ENCODE data around the gene YWHAG.
"Not testable (repeated sequence)": the region's sequence is repeated elsewhere in the genome, so short reads cannot be mapped to it uniquely, and the experiment has no call there.

Gene YWHAG

DNA sequence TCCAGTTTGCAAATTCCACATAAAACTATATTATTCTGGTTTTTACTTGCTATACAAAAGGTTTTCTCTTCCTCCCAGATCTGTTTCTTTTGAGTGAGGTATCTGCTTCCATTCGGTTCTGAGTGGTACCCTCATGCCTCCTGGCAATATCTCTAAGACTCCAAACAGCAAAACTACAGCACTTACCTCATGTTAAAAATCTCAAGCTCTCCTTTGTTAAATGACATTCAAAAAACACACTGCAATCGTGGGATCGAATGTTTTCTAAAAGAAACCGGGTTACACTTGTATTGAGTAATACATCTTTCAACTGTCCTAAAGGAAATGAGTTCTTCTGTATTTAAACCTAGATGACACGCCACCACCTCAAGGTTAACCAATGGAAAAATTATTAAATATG is 11.1 kb downstream of the YWHAG start:
- DNase-seq (ENCODE audit: low read depth in 2 of 2) = no peak

DNA sequence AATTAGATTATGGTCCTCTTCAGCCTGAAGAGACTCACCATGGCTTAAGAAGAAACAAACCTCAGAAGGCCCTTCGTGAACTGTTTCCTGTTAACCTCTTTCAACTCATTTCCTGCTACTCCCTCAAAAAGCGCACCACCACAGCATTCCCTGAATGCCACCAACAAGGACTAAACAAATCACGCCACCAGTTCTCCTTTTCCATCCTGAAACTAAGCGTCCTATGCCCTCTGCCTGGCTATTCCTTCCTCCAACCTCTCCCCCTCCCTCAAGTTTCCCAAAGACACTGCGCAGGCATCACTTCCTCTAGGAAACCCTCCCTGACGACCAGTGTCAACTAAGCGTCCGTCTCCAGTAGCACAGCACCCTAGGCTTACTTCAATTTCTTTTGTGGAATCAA is 12.0 kb downstream of the YWHAG start:
- no peak for DNase-seq (ENCODE audit: low read depth in 2 of 2)

DNA sequence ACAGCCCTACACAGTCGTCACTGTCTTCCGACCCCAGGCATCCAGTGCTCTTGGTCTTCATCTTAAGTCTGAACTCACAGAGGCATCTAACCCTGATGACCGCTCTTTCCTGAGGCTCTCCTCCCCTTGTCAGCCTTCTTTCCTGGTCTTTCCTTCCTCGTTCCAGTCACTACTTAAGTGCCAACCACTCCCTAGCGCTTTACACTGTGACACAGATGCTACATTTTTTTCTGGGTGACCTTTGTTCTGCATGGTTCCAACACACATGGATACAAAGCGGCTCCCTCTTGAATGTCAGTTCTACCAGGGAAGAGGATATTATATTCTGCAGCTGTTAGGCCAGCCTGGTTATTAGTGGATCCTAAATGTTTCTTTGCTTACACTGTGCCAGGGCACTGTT is 12.7 kb downstream of the YWHAG start:
- no peak for DNase-seq (ENCODE audit: low read depth in 2 of 2)

DNA sequence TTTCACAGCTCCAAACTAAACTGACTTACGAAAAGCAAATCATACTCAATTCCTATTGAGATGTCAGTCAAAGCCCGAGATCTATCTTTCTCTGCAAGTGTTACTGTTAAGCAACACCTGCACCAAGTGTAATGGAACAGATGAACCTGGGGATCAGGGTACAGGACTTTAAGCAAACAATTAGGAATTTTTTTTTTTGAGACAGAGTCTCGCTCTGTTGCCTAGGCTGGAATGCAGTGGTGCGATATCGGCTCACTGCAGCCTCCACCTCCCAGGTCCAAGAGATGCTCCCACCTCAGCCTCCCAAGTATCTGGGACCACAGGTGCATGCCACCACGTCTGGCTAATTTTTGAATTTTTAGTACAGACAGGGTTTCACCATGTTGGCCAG is 14.9 kb downstream of the YWHAG start:
- no peak for DNase-seq (ENCODE audit: low read depth in 2 of 2)

DNA sequence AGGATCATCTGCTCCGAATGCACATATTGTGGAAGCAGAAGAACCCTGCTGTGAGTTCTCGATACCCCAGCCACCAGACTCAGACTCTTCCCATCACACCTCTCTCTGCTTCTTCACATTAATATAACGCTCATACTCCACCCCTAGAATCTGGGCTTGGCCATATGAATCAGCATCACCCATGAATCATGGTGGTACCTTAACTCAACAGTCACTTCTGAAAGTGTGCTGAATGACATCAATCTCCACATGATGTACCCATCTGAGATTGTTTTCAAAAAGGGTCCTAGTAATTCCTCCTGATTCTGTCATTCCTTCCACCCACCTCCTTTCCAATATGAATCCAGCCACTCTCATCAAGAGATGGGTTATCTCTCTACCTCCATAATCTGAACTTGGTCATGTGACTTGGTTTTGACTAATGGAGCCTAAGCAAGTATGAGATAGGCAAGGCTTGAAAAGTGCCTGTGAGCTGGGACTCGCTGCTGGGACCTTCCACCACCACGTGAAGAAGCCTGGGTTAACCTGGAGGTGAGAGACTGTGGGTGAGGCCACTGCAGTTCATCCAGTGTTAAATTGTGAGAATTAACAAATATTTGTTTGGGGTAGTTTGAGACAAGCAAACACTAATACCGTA is 15.4 kb downstream of the YWHAG start:
- DNase-seq (ENCODE audit: low read depth in 2 of 2) = no peak

DNA sequence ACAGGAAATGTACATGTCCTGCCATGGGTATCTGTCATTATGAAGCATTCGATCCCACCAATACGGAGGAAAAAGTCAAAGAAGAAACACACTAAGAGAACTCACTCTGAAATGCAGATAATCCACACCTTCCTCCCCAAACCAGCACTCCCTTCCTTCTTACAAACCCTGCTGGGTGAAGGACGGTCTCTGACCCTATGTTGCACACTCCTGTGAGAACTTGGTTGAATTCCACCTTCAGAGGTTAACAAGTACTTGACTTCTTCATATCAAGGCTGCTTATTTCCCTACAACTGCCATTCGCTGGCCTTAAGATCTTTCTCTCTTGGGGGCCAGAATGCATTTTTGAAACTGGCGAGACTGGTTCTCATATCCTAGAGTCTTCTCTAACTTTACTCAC is 16.6 kb downstream of the YWHAG start:
- no peak for DNase-seq (ENCODE audit: low read depth in 2 of 2)

DNA sequence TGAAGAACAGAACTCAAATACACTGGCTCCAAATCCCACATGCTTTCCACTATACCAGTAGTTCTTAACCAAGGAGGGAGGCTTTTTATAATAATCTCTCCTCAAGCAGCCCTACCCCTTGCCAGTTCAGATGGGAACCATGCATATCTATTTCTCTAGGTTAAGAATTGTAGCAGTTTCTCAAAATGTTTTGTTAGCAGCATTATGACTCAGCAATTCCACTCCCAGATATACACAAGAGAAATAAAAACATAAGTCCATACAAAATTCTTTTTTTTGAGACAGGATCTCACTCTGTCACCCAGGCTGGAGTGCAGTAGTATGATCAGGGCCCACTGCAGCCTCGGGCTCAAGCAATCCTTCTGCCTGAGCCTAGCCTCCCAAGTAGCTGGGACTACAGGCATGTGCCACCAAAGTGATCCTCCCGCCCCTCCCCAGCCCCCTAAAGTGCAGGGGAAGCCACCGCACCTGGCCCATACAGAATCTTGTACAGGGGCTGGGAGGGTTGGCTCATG is 18.1 kb downstream of the YWHAG start:
- no peak for DNase-seq (ENCODE audit: low read depth in 2 of 2)

DNA sequence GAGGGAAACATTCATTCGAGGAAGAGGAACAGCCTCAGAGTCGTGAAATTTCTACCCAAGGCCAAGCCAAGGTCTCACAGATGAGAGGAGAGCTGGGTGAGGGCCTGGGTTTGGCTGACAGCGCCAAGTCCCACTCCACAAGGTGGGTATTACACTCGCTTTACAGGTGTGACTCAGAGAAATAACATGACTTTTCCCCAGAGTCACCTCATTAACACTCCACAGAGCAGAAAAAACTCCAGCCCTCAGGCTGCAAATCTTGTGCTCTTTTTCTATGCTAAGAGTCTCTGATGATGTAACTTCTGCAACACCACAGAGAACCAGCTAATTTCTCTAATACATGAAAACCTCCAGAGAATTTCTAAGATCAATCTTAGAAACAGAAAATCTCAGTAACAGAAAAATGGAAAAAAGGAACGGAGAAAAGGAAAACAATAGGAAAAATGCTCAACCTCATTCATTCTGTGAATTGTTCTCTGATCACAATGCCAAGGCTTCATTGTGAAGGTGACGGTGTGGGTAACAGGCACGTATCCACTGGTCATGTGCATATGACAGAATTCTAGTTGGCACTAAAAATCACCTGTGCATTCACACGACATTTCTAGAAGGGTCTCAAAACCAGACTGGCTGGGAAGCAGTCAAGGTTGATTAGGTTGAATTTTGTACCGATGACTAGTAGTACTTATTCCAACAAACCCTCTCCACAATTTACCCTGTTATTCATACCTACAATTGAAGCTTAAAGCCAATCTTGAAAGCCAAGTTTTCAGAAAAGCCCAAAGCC is 20.3 kb downstream of the YWHAG start:
- DNase-seq (ENCODE audit: low read depth in 2 of 2) = no peak

DNA sequence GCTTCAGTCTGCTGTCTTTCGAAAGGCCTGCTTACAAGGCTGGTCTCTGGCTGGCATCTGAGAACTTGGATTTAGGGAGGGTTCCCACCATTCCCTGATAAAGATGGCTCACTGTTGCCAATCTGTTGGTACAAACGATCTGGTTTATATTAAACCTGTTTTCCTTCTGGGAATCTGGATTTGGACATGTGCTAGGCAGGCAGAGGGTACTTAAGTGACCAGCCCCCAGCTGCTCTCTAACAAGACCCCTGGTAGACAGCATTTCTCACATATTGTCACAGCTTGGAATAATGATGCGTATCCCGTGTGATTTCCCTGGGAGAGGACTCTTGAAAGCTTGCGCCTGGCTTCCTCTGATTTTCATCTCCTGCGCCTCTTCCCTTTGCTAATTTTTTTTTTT is 21.6 kb downstream of the YWHAG start:
- no peak for DNase-seq (ENCODE audit: low read depth in 2 of 2)

DNA sequence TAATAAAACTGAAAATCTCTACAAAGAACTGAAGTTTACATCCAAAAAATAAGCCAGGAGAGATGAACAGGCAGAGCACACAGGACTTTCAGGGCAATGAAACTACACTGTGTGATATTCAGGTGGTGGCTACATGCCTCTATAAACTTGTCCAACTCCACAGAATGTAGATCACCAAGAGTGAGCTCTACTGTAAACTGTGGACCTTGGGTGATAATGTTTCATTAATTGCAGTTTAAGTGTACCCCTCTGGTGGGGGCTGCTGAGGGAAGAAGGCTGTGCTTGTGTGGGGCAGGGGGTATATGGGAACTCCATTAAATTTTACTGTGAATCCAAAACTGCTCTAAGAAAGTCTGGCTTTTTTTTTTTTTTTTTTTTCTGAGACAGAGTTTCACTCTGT is 22.7 kb downstream of the YWHAG start:
- no peak for DNase-seq (ENCODE audit: low read depth in 2 of 2)

DNA sequence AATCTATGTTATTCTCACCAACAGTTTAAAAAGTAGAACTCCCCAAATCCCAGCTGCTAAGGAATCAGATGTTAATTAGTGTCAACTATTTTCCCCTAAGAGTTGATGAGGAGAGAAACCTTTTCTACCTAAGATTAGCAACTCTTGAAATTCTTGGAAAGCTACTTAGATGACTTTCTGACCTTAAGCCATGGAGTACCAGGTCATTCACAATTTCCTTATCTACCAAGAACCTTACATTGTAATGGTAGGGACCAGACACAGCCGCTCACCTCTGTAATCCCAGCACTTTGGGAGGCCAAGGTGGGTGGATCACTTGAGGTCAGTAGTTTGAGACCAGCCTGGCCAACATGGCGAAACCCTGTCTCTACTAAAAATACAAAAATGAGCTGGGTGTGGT is 23.4 kb downstream of the YWHAG start:
- DNase-seq (ENCODE audit: low read depth in 2 of 2) = not testable (repeated sequence)

DNA sequence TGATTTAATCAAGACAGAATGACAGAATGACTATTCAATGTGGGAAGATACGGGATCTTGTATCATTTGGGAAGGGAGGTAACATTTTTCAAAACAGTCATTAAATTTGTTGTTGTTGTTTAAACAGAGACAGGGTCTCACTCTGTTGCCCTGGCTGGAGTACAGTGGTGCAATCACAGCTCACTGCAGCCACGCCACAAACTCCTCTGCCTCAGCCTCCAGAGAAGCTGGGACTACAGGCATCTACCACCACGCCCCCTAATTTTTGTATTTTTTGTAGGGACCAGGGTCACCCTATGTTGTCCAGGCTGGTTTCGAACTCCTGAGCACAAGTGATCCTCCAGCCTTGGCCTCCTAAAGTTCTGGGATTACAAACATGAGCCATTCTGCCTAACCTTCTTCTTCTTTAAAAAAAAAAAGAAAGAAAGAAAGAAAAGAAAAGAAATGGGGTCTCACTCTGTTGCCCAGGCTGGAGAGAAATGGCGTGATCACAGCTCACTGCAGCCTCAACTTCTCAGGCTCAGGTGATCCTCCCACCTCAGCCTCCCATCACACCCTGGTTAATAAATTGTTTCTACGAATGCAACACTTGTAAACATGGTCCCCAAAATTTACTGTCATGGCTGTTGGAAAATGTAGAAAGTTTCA is 24.3 kb downstream of the YWHAG start:
- DNase-seq (ENCODE audit: low read depth in 2 of 2) = no peak

DNA sequence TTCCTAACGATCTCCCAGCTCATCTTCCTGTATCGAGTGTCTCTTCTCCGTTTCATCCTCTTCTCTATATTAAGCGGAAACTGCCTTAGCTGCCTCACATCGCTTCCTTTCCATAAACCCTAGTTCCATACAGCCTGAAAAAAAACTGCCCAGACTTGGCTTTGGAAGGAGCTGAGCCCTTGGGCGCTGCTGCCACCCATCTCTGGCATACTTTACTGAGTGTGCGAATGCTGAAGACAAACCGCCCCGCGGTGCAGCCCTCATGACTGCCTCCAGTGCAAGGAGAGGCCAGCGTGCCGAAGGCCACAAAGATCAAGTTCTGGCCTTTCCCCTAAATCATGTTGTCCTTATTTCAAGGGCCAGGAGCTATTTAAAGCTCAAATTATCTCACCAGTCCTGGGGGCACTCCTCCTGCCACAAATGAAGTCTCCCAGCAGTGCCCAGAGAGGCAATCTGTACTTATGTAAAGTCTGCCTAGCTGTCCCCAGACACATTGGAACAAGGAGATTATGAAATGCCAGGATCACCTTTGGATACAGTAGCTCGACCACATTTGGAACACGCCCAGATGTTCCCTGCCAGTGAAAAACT is 25.2 kb downstream of the YWHAG start:
- no peak for DNase-seq (ENCODE audit: low read depth in 2 of 2)

DNA sequence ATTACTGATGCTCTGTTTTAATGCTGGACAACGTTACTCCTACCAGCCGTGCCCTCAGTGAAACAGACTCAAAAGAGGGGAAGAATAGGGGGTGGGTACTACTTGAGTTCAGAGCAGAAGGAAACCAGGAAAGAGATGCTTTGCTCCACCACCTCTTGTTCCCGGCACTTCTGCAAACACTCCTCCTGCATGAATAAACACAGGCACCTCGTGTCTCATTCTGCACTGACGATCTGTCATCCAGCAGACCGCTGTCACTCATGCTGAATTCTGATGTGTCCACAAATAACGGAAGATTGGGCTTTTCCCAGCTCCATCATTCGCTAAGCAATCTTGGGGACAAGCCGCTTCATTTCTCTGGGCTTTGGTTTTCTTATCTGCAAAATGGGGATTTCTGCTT is 26.7 kb downstream of the YWHAG start:
- DNase-seq (ENCODE audit: low read depth in 2 of 2) = no peak

DNA sequence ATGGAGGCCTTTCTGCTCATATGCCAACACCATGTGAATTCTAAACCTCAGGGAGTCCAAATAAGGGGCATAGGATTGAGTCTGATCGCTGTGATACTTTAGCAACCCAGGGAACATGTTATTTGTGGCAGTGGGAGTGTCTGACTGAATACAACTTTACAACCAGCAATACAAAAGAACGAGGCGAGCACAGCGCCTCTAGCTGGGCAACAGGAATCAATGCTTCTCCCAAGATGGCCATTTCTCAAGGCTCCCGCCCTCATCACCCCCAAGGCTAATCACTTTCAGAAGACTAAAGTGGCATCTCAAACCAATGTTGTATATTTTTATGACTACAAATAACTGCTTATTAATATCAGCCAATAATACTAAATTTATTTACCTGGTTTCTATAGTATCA is 28.1 kb downstream of the YWHAG start:
- DNase-seq (ENCODE audit: low read depth in 2 of 2) = no peak

DNA sequence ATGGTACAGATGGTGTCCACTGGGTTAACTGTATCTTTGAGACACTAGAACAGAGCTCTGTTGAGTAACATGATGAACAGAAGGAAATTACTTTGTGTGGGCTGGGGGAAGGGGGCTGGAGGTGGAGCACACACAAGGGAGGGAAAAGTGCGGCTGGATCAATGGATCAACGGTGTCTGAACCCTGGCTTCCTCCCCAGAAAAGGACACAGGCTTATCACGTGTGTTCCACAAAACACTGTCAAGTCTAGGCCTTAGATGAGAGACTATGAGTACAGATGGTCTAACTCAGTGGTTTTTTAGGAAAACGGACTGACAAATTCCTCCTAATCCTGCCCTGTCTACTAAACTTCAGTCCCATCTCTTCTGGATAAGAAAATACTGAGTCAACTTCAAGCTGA is 28.5 kb downstream of the YWHAG start:
- no peak for DNase-seq (ENCODE audit: low read depth in 2 of 2)

DNA sequence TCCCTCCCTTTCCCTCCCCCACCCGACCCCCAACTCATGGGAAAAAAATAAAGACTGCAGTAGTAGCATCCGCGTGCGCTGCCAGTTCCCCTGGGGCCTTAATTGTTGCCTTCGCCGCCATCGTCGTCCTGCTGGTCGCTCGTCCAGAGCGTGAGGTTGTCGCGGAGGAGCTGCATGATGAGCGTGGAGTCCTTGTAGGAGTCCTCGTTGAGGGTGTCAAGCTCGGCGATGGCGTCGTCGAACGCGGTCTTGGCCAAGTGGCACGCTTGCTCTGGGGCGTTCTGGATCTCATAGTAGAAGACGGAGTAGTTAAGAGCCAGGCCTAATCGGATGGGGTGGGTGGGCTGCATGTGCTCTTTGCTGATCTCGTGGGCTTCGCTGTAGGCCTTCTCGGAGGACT is 29.3 kb downstream of the YWHAG start:
- no peak for DNase-seq (ENCODE audit: low read depth in 2 of 2)

DNA sequence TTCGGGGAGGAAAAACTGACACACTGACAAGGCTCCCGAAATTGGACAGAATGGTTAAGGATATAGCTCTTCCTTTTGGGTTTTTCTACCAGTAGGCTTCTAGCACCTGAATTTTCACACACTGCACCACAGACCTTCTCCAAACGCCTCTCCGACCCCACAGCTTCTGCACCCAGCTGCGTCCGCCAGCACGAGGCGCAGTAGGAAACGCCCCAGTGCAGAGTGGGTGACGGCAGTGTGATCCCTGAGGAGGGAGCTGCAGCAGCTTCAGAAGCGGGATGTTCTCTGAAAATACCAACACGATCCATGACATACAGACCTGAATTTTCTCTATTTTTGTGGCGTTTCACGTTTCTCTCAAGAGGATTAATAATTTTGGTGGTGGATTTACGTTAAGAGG is 30.4 kb downstream of the YWHAG start:
- DNase-seq (ENCODE audit: low read depth in 2 of 2) = no peak

DNA sequence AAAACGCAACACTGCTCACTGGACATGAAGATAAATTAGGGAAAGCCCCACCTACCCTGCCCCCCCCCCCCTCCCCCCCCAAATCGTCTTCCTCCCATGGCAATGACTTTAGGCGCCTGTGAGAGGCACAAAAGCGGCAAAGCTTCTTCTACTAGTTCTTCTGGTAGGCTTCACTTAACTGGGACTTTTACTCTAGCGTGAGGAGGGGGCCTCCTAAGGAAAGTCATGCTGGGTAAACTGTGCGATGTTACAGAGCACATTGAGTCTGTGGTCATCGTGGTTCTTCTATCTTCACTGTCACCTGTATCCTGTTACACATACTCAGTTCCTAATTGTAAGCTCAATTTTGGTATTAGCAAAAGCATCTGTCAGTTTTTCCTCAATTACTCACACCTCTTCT is 31.2 kb downstream of the YWHAG start:
- no peak for DNase-seq (ENCODE audit: low read depth in 2 of 2)

DNA sequence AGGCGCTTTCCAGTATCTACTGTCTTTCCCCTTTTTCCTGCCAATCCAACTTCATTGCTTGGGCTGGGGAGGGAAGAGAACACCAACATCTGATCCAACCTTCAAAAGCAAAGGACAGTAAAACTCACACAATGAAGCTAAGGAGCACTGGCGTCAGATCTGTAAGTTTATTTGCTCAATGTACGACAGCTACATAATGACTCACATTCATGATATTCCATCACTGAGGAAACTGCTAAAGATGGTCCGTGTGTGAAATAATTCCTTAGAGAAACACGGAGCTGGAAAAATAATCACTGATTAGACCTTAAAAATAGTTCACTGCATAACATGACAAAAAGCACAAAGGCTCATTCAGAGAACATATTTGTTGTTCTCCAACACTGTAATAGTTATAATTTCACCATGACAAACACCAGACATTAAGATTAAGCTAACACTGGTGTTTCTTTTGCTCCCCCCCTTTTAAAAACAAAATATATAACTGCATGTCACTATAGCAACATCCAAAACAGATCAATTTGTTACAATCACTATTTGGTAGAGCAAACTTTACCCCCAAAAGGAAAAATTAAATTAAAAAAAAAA is 32.1 kb downstream of the YWHAG start:
- DNase-seq (ENCODE audit: low read depth in 2 of 2) = no peak

DNA sequence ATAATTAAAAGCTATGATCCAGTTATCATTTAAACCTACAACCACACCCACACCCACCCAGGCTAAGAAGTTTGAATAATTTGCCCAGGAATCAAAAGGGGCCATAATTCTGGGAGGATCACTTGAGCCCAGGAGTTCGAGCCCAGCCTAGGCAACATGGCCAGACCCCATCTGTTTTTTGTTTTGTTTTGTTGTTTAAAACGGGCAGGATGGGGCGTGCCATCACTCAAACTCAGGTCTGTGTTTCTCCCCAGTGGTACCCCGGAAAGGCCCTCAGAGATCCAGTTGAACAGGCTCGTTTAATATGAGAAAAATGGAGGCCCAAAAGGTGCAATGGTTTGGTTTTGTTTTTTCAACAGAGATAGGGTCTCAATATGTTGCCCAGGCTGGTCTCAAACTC is 33.0 kb downstream of the YWHAG start:
- no peak for DNase-seq (ENCODE audit: low read depth in 2 of 2)

DNA sequence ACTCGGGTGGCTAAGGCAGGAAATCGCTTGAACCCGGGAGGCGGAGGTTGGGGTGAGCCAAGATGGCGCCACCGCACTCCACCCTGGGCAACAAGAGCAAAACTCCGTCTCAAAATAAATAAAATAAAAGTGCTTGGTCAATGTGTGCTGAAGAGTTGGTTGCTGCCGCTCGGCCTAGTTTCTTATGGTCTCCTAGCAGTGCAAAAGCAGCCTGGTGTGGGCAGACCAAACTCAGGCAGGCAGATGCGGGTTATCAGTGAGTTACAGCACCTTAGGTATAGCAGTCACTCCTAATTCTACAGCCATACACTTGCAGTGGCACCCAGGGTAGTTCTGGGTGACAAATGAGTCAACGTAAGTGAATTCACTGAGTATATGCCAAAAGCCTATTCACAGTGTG is 33.7 kb downstream of the YWHAG start:
- no peak for DNase-seq (ENCODE audit: low read depth in 2 of 2)
